Measurements from ENCODE around the gene AP3M1.

Gene AP3M1

DNA sequence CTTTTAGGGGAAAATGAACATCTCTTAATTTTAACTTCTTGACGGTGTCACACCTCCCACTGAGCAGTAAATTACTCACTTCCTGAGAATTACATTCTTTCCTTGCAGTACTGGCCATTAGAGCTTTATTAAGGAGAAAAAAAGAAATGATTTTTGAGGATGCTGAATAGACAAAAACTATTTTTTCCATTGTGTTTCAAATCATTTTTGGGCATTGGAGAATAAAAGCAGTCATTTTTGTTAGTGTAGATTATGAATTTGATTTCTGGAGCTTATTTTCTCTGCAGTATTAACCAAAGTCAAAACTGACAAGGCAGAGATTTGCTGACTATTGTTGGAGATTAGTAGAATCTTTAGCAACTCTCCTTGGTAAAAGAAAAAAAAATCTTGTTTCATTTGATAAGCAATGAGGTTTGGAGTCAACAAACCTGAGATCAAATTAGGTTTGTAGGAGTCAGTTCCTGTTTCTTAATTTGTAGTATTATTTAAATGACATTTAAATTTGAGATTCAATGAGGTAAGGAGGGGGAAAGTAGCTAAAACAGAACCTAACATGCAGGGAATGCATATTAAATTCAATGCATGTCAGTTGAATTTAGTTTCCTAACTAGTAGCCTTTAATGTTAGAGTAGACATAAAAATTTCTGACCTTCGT is 70.6 kb downstream of the AP3M1 start:
- DNase-seq (ENCODE audit: low spot score), result no peak

DNA sequence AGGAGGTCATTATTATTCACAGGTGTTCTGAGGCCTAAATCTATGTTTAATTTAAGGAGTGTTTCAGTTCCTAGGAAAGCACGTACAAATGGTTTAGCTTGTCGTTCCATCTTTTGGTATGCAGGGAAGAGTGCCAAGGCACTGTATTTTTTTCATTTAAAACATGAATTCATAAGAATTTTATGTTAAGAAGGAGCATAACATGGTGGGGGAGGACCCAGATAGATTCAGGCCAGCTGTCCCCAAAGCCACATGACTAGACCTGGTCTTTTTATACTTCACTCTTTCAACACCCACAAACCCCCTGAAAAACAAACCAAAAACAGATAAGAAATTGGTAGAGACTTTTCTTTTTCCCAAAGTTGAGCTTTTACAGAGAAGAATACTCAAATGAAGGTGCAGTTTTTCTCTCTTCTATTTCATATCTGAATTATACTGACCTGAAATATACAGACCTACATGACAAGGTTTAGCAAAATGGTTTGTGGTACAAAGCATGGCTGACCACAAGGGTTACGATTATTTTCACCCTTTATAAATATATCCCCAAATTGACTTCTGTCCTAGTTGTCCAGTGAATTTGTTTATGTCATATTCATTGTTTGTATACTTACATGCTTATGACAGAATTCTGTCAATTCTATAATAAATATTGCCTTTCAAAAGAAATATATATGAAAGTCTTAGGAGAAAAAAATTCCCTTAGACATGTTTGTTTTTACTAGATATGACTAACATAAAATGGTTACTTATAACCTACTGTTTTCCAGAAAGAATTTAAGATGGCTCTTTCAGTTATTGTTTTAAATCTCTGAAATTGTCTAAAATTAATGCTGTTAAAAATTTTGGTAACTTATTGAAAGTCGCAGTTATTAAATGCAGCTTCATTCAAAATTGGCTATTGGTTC is 71.3 kb downstream of the AP3M1 start:
- DNase-seq (ENCODE audit: low spot score), result no peak

DNA sequence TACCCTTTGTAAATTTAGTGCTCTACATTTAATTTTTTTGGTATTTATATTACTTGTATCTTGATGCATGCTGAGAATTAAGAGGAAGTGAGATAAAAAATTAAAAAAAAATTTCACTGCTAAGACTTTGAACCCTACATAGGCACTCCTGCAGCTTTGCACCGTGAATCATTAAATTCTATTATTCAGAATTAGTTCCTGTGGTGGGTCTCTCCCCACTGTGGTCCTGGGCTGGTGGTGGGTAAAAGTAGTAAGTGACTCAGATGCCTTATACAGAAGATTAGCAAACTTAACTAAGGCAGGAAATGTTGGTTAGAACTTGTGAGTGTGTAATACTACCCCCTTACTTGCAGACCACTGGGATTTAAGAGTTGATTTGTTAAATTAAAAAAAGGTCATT is 72.6 kb downstream of the AP3M1 start:
- DNase-seq (ENCODE audit: low spot score), result no peak

DNA sequence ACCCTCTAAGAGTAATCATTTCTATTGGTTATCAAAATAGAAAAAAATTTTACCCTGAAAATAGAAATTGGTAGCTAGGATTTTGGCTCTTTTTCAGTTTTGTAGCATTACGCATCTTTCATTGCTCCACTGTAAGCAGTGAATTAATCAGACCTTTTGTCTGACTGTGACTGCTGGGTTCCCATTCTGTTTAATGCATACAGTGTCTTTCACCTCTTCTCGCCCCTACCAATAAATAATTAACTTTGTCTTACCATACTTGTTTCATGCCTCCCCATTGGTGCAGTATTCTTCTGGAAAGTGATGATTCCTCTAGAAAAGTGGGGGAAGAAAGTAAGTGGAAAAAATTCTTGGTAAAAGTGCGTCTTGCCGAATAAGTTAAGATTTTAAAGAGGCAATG is 73.2 kb downstream of the AP3M1 start:
- no peak for DNase-seq (ENCODE audit: low spot score)

DNA sequence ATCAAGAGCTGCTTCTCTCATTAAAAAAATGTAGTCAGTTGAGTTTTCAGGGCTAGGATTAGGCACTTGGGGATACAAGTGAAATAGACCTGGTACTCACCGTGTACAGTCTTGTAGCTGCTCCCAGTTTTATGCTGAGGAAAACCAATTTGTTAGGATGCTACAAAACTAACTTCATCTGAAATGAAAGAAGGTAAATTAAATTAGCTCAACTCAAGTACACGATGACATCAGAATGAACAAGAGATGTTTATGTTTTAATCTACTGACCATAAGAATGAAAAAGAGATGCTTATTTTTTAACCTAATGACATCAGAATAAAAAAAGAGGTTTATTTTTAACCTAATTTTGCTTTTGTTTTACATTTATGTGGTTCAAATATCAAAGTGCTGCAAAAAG is 73.7 kb downstream of the AP3M1 start:
- DNase-seq (ENCODE audit: low spot score), result no peak

DNA sequence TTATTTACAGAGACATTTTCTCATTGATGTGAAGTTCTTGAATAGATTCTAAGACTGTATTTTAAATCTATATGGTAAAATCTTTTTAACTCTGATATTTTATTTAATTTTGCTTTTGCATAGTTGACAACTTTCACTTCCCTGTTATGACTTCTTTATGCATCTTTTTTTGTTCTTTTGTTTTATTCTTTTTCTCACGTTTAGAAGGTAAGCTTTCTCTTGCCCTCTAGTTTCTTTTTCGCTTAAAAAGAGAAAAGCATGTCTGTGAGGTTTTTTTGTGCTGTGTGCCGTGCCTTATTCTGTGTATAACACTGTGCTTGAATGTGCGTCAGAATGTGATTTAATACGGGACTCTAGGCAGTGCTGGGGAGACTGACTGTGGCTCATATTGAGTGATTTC is 74.7 kb downstream of the AP3M1 start:
- no peak for DNase-seq (ENCODE audit: low spot score)

DNA sequence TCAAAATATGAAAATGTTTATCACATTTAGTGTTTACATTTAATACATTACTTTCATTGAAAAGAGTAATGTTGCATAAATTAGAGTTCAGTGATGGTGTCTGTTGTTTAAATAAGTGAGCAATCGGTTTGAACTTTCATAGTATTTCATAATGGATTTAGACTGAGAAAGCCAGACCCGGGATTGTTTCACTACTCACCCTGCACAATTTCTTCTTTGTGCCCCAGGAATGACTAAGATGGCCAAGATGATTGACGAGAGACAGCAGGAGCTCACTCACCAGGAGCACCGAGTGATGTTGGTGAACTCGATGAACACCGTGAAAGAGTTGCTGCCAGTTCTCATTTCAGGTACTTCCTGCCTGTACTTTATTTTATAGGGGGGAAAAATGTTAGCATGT is 78.1 kb downstream of the AP3M1 start:
- DNase-seq (ENCODE audit: low spot score), result no peak

DNA sequence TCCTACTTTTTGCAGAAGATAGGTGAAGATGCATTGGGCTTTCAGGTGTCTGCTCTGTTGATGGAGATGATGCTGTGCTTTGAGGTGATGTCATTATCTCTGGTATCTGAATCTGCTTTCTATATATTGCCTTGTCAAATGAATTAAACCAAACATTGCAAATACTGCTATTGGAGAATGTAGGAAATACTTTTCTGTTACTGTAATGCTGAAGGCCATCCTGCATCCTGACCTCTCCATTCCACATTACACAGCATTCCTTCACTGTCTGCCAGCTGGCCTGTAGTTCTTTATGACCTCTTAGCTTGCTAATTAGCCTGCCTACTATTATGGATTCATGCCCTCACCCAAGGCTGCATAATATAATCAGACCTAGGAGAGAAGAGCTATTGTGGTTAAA is 79.5 kb downstream of the AP3M1 start:
- no peak for DNase-seq (ENCODE audit: low spot score)
